T47D (cell line): Measurements from ENCODE around the gene LRRC3C.
"Not testable (repeated sequence)": the region's sequence is repeated elsewhere in the genome, so short reads cannot be mapped to it uniquely, and the experiment has no call there.

Experiments used
- DNase-seq, 2 experiments: peaks; one replicate each; pipeline versions ENCODE4 v3.0.0 to v3.0.0-alpha.2; 2011 to 2012; ENCODE audit warnings: low read depth in 1 of 2, low spot score in 1 of 2
- JUND ChIP-seq: IDR thresholded peaks from 2 replicates; pipeline ENCODE4 v1.6.1; 2012; ENCODE audit warnings: low read depth
- in situ Hi-C: cut with HindIII; loops from 2 replicates; pipeline ENCODE4 v1.10.0; 2016; ENCODE audit warnings: low sequenced_read_pairs, low pct_unique_long_range_greater_than_20kb

LRRC3C gene

GRCh38 chr17:39943702-39944392 is 16.3 kb downstream of the LRRC3C start:
- DNase-seq = no peak
- TF ChIP-seq JUND = no peak
- in situ Hi-C loops = no loop called here

- no peak for DNase-seq
- no peak for TF ChIP-seq JUND
- in situ Hi-C loops = no loop called here
These were observed 16.8 kb downstream of the LRRC3C start for GRCh38 chr17:39944393-39944711.

- in situ Hi-C loops = no loop called here
- no peak for DNase-seq
- TF ChIP-seq JUND = no peak
These were observed 19.2 kb downstream of the LRRC3C start for GRCh38 chr17:39946551-39947330.

- DNase-seq, in situ Hi-C loops: not testable (repeated sequence)
These were observed 20.9 kb downstream of the LRRC3C start for GRCh38 chr17:39948489-39948828.

- TF ChIP-seq JUND = no peak; the same call in 1 of the 2 replicates
- in situ Hi-C loops = no loop called here
- peak in 1 of 2 experiments; percentile 80 for DNase-seq
These were observed 21.5 kb downstream of the LRRC3C start for GRCh38 chr17:39949028-39949427.

GRCh38 chr17:39950871-39951348 is 23.4 kb downstream of the LRRC3C start:
- in situ Hi-C loops = no loop called here

GRCh38 chr17:39951924-39952679 is 24.6 kb downstream of the LRRC3C start:
- TF ChIP-seq JUND = no peak
- no peak for DNase-seq
- in situ Hi-C loops = no loop called here

More at GRCh38 chr17:39950871-39951348, 23.4 kb downstream of the LRRC3C start:
- no peak for TF ChIP-seq JUND
- DNase-seq = no peak

GRCh38 chr17:39952680-39953470 is 25.3 kb downstream of the LRRC3C start:
- in situ Hi-C loops = no loop called here
- TF ChIP-seq JUND = no peak
- DNase-seq = peak; percentile 89 to 98

- no peak for DNase-seq
- TF ChIP-seq JUND = no peak
- in situ Hi-C loops = no loop called here
These were observed 25.9 kb downstream of the LRRC3C start for GRCh38 chr17:39953471-39953888.

- in situ Hi-C loops = no loop called here
- TF ChIP-seq JUND = no peak
- DNase-seq = no peak
These were observed 27.3 kb downstream of the LRRC3C start for GRCh38 chr17:39954876-39955275.

GRCh38 chr17:39955726-39956225 is 28.2 kb downstream of the LRRC3C start:
- in situ Hi-C loops = no loop called here
- no peak for TF ChIP-seq JUND
- DNase-seq = no peak

GRCh38 chr17:39960524-39961041 is 33.1 kb downstream of the LRRC3C start:
- no peak for DNase-seq
- in situ Hi-C loops = no loop called here
- TF ChIP-seq JUND = no peak
